Neural cell (in vitro differentiated cells): Measurements from ENCODE around the gene PDE4D. TPM values are rescaled to one million over a fixed set of nuclear protein-coding genes. Genes with fewer than 3 reads are reported as not detected.
A peak's percentile ranks its signal among the peaks of the same experiment; 100 is the strongest.

Experiments
- H2AFZ ChIP-seq: fragments of 200-600, 300-800 bp; sonication (generic), shearing (Covaris generic); 2 replicates; pipeline ENCODE4 v1.6.0; 2014; ENCODE audit warnings: low read depth, mild to moderate bottlenecking, antibody characterized with exemption, low read length, moderate library complexity
- H3F3A ChIP-seq: fragments of 200-600 bp; shearing (Covaris generic); 2 replicates; pipeline ENCODE4 v1.6.1; 2016; ENCODE audit warnings: mild to moderate bottlenecking, moderate library complexity, mixed read lengths, antibody characterized with exemption, low read length; ENCODE audit not compliant: insufficient read depth, poor library complexity, severe bottlenecking
- H3K27ac ChIP-seq: fragments of 200-600, 300-800 bp; sonication (generic), shearing (Covaris generic); 2 replicates; pipeline ENCODE4 v1.5.1; 2014; ENCODE audit warnings: mild to moderate bottlenecking, low read length, moderate library complexity
- H3K27me3 ChIP-seq: fragments of 300-800, 200-600 bp; sonication (generic), shearing (Covaris generic); 2 replicates; pipeline ENCODE4 v1.6.0; 2014; ENCODE audit warnings: mild to moderate bottlenecking, low read depth, low read length, moderate library complexity; ENCODE audit not compliant: insufficient read depth
- H3K36me3 ChIP-seq: fragments of 300-800, 200-600 bp; sonication (generic), shearing (Covaris generic); 2 replicates; pipeline ENCODE4 v1.5.1; 2014; ENCODE audit warnings: mild to moderate bottlenecking, antibody characterized with exemption, low read length, moderate library complexity; ENCODE audit not compliant: insufficient read depth
- H3K4me2 ChIP-seq: fragments of 300-800, 200-600 bp; sonication (generic), shearing (Covaris generic); 2 replicates; pipeline ENCODE4 v1.6.0; 2014; ENCODE audit warnings: mild to moderate bottlenecking, low read length
- H3K4me3 ChIP-seq: fragments of 300-800, 200-600 bp; sonication (generic), shearing (Covaris generic); 2 replicates; pipeline ENCODE4 v1.5.1; 2014; ENCODE audit warnings: mild to moderate bottlenecking, low read length, moderate library complexity
- H3K79me2 ChIP-seq: fragments of 200-600 bp; shearing (Covaris generic); replicated peaks from 2 replicates; pipeline ENCODE4 v1.6.0; 2014; ENCODE audit warnings: mild to moderate bottlenecking, low read length, moderate library complexity; ENCODE audit not compliant: insufficient read depth
- H3K9ac ChIP-seq: fragments of 300-800, 200-600 bp; sonication (generic), shearing (Covaris generic); 2 replicates; pipeline ENCODE4 v1.6.1; 2016; ENCODE audit warnings: mild to moderate bottlenecking, low read length, mixed read lengths
- H3K9me2 ChIP-seq: fragments of 200-600 bp; shearing (Covaris generic); 2 replicates; pipeline ENCODE4 v1.6.1; 2016; ENCODE audit warnings: mild to moderate bottlenecking, low read length, mixed read lengths; ENCODE audit not compliant: insufficient read depth
- H3K9me3 ChIP-seq: fragments of 200-600, 300-800 bp; sonication (generic), shearing (Covaris generic); 2 replicates; pipeline ENCODE4 v1.6.1; 2016; ENCODE audit warnings: mild to moderate bottlenecking, mixed run types, low read length, moderate library complexity, mixed read lengths
- H4K20me1 ChIP-seq: fragments of 200-600 bp; shearing (Covaris generic); 2 replicates; pipeline ENCODE4 v1.6.1; 2016; ENCODE audit warnings: mild to moderate bottlenecking, mixed run types; ENCODE audit not compliant: insufficient read depth
- EP300 ChIP-seq: fragments of 450-650 bp; conservative IDR thresholded peaks from 2 replicates; pipeline ENCODE4 v1.6.1; 2014; ENCODE audit warnings: antibody characterized with exemption, mild to moderate bottlenecking, moderate library complexity; ENCODE audit not compliant: poor library complexity, severe bottlenecking
- EZH2 ChIP-seq: fragments of 200-600, 300-800 bp; shearing (Covaris generic), sonication (generic); IDR thresholded peaks from 2 replicates; pipeline ENCODE4 v1.6.1; 2014; ENCODE audit warnings: antibody characterized with exemption, low read length, borderline replicate concordance, mild to moderate bottlenecking; ENCODE audit not compliant: insufficient read depth, poor library complexity, severe bottlenecking
- MXI1 ChIP-seq: fragments of 450-650 bp; conservative IDR thresholded peaks from 2 replicates; pipeline ENCODE4 v1.6.1; 2014; ENCODE audit warnings: antibody characterized with exemption, mild to moderate bottlenecking; ENCODE audit not compliant: poor library complexity, severe bottlenecking
- POLR2AphosphoS5 ChIP-seq: IDR thresholded peaks from 2 replicates; pipeline ENCODE4 v1.6.1; 2012
- RAD21 ChIP-seq: fragments of 450-650 bp; conservative IDR thresholded peaks from 2 replicates; pipeline ENCODE4 v1.6.1; 2014; ENCODE audit warnings: antibody characterized with exemption, mild to moderate bottlenecking, moderate library complexity
- SMC3 ChIP-seq: fragments of 450-650 bp; conservative IDR thresholded peaks from 2 replicates; pipeline ENCODE4 v1.6.1; 2014; ENCODE audit warnings: antibody characterized with exemption, mild to moderate bottlenecking, moderate library complexity; ENCODE audit not compliant: poor library complexity
- TAF1 ChIP-seq: IDR thresholded peaks from 2 replicates; pipeline ENCODE4 v1.6.1; 2012; ENCODE audit warnings: low read depth
- polyA plus RNA-seq: library from polyadenylated mRNA; depleted of rRNA; stranded (reverse); fragments of >200 nt; gene quantifications from 2 replicates; pipeline ENCODE4 v1.2.3, GENCODE V29; 2014
- TF ChIP-seq, protein P1 (sequence below): IDR thresholded peaks from 2 replicates; pipeline ENCODE4 v1.6.1; 2012; ENCODE audit warnings: borderline replicate concordance
- TF ChIP-seq, protein P2 (sequence below): fragments of 450-650 bp; IDR thresholded peaks from 2 replicates; pipeline ENCODE4 v1.5.1; 2014; ENCODE audit warnings: antibody characterized with exemption, mild to moderate bottlenecking, moderate library complexity; ENCODE audit not compliant: poor library complexity, severe bottlenecking

PDE4D gene
- polyA plus RNA-seq, 1 donor from 2014 or later, result 42.8 TPM

- Histone ChIP-seq H3K9me3 (no peaks in the 10 kb centered on the region), H3K27ac (peak overlapping the region; percentile 99), H3K27me3 (no peaks in the 10 kb centered on the region), H3K9me2 (no peaks in the 10 kb centered on the region), H3F3A (no peaks in the 10 kb centered on the region), H3K79me2 (no peaks in the 10 kb centered on the region), H3K36me3 (no peaks in the 10 kb centered on the region), H4K20me1 (no peaks in the 10 kb centered on the region), H2AFZ (no peak overlapping the region), H3K4me3 (no peak overlapping the region), H3K4me2 (no peak overlapping the region), H3K9ac (no peak overlapping the region)
- no peak for TF ChIP-seq EZH2
- no peak for TF ChIP-seq SMC3
- TF ChIP-seq EP300, result no peak
- TF ChIP-seq RAD21, result no peak
- TF ChIP-seq POLR2AphosphoS5, result no peak
- TF ChIP-seq, protein P1, sequence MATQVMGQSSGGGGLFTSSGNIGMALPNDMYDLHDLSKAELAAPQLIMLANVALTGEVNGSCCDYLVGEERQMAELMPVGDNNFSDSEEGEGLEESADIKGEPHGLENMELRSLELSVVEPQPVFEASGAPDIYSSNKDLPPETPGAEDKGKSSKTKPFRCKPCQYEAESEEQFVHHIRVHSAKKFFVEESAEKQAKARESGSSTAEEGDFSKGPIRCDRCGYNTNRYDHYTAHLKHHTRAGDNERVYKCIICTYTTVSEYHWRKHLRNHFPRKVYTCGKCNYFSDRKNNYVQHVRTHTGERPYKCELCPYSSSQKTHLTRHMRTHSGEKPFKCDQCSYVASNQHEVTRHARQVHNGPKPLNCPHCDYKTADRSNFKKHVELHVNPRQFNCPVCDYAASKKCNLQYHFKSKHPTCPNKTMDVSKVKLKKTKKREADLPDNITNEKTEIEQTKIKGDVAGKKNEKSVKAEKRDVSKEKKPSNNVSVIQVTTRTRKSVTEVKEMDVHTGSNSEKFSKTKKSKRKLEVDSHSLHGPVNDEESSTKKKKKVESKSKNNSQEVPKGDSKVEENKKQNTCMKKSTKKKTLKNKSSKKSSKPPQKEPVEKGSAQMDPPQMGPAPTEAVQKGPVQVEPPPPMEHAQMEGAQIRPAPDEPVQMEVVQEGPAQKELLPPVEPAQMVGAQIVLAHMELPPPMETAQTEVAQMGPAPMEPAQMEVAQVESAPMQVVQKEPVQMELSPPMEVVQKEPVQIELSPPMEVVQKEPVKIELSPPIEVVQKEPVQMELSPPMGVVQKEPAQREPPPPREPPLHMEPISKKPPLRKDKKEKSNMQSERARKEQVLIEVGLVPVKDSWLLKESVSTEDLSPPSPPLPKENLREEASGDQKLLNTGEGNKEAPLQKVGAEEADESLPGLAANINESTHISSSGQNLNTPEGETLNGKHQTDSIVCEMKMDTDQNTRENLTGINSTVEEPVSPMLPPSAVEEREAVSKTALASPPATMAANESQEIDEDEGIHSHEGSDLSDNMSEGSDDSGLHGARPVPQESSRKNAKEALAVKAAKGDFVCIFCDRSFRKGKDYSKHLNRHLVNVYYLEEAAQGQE, result no peak
- no peak for TF ChIP-seq MXI1
- TF ChIP-seq, protein P2, sequence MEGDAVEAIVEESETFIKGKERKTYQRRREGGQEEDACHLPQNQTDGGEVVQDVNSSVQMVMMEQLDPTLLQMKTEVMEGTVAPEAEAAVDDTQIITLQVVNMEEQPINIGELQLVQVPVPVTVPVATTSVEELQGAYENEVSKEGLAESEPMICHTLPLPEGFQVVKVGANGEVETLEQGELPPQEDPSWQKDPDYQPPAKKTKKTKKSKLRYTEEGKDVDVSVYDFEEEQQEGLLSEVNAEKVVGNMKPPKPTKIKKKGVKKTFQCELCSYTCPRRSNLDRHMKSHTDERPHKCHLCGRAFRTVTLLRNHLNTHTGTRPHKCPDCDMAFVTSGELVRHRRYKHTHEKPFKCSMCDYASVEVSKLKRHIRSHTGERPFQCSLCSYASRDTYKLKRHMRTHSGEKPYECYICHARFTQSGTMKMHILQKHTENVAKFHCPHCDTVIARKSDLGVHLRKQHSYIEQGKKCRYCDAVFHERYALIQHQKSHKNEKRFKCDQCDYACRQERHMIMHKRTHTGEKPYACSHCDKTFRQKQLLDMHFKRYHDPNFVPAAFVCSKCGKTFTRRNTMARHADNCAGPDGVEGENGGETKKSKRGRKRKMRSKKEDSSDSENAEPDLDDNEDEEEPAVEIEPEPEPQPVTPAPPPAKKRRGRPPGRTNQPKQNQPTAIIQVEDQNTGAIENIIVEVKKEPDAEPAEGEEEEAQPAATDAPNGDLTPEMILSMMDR, result no peak
- TF ChIP-seq TAF1, result no peak
Observed at GRCh38 chr5:59123595-59124561, 769.6 kb downstream of the PDE4D start.

GRCh38 chr5:59119480-59119879, 774.0 kb downstream of the PDE4D start:
- Histone ChIP-seq H2AFZ (no peak overlapping the region), H4K20me1 (no peaks in the 10 kb centered on the region), H3K27me3 (no peaks in the 10 kb centered on the region), H3K9me2 (no peaks in the 10 kb centered on the region), H3K9ac (no peak overlapping the region), H3K79me2 (no peaks in the 10 kb centered on the region), H3K9me3 (no peaks in the 10 kb centered on the region), H3F3A (no peaks in the 10 kb centered on the region), H3K27ac (no peak overlapping the region), H3K36me3 (no peaks in the 10 kb centered on the region), H3K4me3 (no peak overlapping the region), H3K4me2 (no peak overlapping the region)
- peak; percentile 63 for TF ChIP-seq POLR2AphosphoS5
- TF ChIP-seq TAF1, result no peak
- TF ChIP-seq EP300, result peak; percentile 51
- TF ChIP-seq EZH2, result no peak
- TF ChIP-seq, protein P1, result no peak
